ENCODE data around the gene PLA2G15.

PLA2G15 gene

DNA sequence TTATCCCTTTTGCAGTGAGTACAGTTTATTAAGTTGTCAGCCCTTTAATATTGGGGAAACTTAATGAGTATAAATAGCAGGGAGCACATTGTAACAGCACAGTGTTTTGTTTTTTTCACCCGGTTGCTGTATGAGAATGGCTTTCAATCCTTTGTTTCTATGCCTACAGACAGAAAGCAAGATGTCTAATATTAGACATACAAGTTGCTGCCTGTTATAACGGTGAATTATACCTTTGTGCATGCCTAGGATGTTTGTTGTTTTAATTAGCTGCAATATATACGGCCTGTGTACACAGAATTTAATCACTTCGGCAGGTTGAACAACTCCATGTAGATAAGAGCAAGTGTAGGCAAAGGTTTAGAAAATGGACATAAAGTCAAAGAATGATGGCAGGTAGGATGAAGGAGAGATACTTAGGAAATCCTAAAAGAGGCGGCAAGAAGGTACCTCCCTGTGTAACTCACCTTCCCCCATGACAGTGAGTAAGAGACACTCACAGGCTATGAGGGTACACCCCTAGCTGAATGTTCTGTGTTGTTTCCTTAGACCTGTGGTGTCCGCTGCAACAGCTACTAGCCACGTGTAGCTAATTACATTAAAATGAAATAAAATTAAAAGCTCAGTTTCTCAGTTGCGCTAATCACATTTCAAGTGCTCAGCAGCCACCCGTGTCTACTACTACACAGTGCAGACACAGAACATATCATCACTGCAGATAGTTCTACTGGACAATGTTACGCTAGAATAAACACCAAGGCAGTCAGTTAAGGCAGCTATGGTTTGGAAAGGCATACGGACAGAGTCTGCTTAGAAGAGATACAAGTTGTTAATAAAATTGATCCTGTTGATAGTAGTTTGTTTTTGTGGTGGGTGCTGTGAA is 54.6 kb downstream of the PLA2G15 start:
- DNase-seq: no peak

DNA sequence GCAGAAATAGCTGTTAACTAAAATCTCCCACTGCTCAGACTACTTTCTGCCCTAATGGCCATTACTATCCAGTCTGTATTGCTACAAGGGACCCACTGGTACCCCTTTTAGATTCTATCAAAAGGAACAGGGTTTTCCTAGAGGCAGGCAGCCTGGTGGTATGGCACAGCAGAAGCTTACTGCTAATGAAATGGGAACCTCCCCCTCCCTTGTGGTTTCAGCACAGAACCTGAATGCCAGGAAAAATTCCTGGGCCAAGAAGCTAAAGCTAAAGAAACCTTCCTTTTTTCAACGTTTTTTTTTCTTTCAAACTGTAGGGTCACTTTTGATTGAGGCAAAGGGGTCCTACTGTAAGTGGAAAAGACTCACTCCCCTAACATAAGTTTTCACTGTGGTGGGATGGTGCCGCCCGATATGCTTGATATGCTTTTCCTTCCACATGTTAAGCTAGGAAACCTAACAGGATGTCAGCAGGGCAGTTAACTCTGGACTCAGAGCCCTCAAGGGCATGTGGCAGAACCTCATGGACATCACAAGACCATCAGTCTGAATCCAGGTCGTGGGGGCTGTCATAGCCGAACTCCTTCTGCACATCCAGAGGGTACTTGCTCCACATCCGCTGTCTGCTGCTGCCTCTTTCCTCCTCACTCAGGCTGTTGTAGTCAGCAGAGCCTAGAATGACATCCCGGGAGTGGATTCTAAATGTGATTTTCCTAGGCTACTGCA is 55.7 kb downstream of the PLA2G15 start:
- DNase-seq: no peak

GRCh38 chr16:68306633-68307032 is 61.5 kb downstream of the PLA2G15 start:
- DNase-seq: no peak

GRCh38 chr16:68309799-68310198 is 64.6 kb downstream of the PLA2G15 start:
- no peak for DNase-seq

GRCh38 chr16:68310437-68310773 is 65.2 kb downstream of the PLA2G15 start:
- DNase-seq: no peak
